T-helper 1 cell (primary cell): ENCODE data around the gene BPTF.
"Not testable (repeated sequence)": the region's sequence is repeated elsewhere in the genome, so short reads cannot be mapped to it uniquely, and the experiment has no call there.

Experiments used
- DNase-seq, 5 donors: peaks; one replicate each; pipeline ENCODE4 v3.0.0-alpha.2; 2012 to 2020

Gene BPTF

DNA sequence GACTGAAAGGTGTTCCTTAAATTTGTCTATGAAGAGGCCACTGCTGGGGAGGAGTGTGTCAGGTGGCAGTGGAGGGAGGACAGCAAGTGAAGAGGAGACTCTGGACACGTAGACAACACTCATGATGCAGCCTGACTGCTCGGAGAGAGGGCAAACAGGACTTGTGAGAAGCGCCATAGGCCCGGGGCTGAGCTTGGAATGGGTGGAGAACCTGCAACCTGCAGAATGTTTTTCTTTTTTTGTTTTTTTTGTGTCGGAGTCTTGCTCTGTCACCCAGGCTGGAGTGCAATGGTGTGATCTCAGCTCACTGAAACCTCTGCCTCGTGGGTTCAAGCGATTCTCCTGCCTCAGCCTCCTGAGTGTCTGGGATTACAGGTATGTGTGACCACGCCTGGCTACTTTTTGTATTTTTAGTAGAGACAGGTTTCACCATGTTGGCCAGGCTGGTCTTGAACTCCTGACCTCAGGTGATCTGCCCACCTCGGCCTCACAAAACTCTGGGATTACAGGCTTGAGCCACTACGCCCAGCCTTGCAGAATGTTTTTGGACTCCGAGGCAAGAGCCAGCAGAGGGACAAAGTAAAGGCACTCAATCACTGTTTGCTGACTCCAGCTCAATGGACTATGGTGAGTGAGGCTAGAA lies 189.9 kb downstream of the BPTF start:
- DNase-seq, result no peak

DNA sequence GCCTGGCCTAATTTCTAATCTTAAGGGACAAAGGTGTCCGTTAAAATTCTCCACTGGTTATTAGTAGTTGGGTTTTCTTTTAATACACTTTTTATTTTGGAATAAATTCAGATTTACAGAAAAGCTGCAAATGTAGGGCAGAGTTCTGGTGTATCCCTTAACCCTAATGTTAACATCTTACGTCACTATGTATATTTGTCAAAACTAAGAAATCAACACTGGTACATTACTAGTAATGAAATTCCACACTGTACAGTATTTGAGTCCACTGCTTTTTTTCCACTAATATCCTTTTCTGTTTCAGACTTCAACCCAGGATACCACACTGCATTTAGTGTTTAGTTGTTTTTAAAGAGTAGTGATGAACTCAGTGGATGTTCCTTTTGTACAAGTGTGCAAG lies 191.5 kb downstream of the BPTF start:
- no peak for DNase-seq

DNA sequence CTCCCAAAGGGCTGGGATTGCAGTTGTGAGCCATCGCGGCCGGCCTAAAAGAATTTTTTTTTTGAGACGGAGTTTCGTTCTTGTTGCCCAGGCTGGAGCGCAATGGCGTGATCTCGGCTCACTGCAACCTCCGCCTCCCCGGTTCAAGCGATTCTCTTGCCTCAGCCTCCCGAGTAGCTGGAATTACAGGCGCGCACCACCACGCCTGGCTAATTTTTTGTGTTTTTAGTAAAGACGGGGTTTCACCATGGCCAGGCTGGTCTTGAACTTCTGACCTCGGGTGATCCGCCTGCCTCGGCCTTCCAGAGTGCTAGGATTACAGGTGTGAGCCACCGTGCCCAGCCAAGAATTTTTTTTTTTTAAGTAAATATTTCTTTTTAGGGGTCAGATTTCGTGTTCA lies 193.2 kb downstream of the BPTF start:
- DNase-seq, result not testable (repeated sequence)

DNA sequence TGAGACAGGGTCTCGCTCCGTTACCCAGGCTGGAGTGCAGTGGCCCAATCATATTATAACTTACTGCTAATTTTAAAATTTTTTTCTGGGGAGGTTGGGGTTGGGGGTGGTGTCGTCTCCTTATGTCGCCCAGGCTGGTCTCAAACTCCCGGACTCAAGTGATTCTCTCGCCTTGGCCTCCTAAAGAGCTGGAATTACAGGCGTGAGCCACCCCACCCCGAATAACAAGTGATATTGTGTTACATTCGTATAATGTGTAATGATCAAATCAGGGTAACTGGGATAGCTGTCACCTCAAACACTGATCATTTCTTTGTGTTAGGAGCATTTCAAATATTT lies 194.0 kb downstream of the BPTF start:
- no peak for DNase-seq

DNA sequence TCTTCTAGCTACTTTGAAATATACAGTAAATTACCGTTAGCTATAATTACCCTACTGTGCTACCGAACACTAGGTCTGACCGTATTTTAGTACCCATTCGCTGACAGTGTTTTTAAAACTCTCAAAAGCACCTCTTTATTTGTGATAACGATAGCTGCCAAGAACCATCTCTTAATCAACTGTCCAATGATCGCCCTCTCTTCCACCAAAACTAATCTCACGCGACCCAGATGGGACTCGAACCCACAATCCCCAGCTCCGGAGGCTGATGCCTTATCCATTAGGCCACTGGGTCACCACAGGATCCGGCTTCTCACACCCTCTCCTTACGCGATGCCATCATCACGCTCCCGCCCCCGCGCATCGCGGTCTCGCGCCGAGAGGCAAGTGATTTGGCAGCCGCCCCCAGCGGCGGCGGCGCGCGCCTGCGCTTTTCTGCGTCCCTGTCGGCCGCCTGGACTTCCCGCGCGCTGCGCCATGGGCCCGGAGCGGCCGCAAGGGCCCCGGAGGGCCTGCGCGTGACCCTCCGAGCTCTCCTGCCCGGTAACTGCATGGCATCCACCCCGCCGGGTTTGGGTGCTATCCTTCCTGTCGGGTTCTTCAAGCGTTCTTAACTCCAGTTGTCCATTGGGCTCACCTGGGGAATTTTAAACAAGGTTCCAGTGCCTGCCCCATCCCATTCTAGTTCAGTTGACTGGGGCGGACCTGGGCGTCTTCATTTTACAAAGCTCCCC lies 194.5 kb downstream of the BPTF start:
- peak; percentile 84 to 96 (median 87) for DNase-seq

DNA sequence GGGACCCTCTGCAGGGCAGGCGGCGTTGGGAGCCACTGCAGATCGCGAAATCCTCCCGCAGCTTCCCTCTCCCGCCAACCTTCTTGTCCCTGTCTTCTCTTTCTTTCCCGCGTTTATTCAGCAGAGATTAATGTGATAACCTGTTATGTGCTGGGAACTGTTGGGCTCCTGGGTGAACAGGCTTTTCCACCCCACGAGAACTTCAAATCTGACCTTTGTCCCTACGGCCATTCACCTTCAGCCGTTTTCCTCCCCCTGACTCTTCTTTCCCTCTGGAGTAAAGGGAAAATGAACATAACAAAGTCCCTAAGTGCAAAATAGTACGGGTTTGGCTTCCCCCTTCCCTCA lies 195.1 kb downstream of the BPTF start:
- no peak for DNase-seq

DNA sequence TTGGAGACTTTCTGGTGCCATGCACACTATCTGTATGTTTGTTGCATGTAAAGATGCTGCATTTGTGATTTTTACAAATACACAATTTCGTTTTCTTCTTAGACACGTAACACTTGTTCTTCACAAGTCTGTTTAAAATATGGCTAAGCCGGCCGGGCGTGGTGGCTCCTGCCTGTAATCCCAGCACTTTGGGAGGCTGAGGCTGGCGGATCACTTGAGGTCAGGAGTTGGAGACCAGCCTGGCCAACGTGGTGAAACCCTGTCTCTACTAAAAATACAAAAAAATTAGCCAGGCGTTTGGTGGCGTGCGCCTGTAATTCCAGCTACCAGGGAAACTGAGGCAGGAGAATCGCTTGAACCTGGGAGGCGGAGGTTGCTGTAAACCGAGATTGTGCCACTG lies 195.5 kb downstream of the BPTF start:
- DNase-seq, result not testable (repeated sequence)

DNA sequence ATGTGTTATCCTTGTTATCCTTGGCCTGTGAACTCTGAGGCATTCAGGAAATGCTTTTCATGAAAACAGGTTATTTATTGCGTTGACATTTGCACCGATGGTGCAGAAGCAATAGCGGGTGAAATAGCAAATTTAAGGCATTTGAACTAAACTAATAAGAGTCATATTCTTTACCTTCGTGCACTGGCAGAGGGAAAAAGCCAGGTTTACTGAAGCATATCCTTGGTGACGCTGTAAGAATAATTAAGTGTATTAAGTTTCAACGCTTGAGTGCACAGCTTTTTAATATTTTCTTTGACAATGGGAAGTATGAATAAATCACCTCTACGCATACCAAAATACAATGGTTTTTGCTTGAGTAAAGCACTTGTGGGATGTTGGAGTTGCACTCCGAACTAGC lies 196.7 kb downstream of the BPTF start:
- no peak for DNase-seq

DNA sequence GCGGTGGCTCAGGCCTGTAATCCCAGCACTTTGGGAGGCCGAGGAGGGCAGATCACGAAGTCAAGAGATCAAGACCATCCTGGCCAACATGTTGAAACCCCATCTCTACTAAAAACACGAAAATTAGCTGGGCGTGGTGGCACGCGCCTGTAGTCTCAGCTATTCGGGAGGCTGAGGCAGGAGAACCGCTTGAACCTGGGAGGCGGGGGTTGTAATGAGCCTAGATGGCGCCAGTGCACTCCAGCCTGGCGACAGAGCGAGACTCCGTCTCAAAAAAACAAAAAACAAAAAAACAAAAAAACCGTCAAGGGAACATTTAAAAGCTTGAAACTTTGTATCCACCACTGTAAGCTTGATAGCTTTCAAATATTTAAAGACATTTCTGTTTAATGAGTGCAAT lies 197.2 kb downstream of the BPTF start:
- not testable (repeated sequence) for DNase-seq

DNA sequence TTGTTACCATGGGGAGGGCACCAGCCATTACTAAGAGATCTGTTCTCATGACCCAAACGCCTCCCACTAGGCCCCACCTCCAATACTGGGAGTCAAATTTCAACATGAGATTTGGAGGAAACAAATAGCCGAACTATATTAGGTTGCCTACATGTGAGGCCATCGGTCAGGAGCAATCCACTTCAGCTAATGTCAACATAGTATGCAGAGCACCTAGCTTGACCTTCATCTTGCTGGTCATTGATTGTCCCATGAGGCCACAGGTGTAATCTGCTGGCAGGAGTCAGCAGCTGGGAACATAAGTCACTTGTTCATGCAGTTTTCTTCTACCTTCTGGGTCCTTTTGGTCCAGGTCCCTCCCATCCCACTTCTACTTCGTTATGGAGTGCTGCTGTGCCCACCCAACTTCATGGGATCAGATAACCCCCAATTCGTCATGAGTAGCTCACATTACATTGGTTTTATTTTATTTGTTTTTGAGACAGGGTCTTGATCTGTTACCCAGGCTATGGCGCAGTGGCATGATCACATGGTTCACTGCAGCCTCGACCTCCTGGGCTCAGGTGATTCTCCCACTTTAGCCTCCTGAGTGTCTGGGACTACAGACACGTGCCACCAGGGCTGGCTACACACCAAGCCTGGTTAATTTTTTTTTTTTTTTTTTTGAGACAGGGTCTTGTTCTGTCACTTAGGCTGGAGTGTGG lies 204.4 kb downstream of the BPTF start:
- DNase-seq, result no peak
